ENCODE results near the gene CCR7. TPM values are rescaled to one million over a fixed set of nuclear protein-coding genes. Genes with fewer than 3 reads are reported as not detected.

Gene CCR7
- total and polyA plus RNA-seq, 8 donors = 0.07 to 0.82 (median 0.09) TPM; not detected in 3

DNA sequence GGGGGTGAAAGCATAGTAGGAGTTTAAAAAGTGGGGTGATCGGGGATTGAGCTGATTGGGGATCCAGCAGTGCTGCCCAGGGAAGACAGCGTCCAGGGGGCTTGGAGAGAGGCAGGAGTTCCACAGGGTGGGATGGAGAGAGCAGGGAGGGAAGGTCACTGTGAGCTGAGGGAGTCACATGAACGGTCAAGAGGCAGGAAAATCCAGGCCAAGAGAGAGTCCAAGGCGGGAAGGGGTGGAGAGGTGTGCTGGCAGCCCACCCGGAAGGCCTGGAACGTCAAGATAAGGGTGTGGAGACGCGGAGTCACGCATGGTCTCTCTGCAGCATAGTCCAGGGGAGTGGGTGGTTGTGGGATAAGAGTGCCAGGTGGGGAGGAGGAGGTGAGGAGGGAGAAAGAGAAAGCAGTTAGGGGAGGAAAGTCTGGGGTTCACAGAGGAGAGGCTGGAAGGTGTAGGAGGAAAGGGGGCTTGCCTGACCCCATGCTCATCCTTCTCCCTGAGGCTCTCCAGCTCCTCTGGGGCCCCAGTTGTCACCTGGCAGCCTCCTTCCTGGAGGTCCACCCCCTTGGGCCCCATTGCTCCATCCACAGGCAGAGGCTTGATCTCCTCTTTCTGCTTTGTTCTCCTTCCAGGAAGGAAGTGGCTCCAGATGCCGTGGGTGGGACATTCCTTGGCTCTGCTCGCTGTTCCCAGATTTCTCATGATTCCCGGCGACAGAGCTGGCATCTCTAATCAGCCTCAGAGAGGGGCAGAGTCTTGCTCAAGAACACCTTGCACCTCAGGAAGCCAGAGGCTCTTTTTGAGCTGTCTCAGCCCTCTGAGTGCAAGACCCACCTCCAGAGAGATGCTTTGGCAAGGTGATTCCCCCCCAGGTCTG is 28.7 kb downstream of the CCR7 start:
- intact Hi-C loops (cut with DNase I) = no loop called here
- Histone ChIP-seq H3K9me3 (no peaks in the 10 kb centered on the region), H3K27ac (peak overlapping the region; percentile 22 to 73 (median 46)), H3K27me3 (no peaks in the 10 kb centered on the region), H3K4me3 (no peak overlapping the region), H3K4me1 (peaks cover 0 to 5% (median 4%) of the 10 kb centered on the region in 3 donors), H3K36me3 (no peaks in the 10 kb centered on the region)
- FAIRE-seq (no peak), DNase-seq (no peak), ATAC-seq (no peak)
- TF ChIP-seq, protein P1, sequence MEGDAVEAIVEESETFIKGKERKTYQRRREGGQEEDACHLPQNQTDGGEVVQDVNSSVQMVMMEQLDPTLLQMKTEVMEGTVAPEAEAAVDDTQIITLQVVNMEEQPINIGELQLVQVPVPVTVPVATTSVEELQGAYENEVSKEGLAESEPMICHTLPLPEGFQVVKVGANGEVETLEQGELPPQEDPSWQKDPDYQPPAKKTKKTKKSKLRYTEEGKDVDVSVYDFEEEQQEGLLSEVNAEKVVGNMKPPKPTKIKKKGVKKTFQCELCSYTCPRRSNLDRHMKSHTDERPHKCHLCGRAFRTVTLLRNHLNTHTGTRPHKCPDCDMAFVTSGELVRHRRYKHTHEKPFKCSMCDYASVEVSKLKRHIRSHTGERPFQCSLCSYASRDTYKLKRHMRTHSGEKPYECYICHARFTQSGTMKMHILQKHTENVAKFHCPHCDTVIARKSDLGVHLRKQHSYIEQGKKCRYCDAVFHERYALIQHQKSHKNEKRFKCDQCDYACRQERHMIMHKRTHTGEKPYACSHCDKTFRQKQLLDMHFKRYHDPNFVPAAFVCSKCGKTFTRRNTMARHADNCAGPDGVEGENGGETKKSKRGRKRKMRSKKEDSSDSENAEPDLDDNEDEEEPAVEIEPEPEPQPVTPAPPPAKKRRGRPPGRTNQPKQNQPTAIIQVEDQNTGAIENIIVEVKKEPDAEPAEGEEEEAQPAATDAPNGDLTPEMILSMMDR (IDR thresholded peaks at IDR 0.05) = no peak
- WGBS, 2 donors = 45 to 55% methylated on average over 13 of the region's 13 CpGs

DNA sequence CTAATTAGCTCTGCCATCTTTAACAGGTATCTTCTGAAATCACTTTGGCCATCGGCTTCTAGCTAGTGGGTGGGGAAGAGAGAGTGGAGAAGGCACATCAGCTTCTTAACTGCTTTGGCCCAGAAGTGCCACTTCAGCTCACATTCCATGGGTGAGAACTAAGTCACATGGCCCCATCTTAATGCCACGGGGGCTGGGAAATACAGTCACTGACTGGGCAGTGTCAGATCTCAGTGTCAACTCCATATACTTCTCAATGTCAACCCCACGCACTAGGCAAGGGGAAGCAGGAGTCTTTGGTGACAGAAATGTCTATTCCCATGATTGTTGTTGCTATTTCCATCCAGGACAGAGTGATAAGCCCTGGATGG is 29.4 kb downstream of the CCR7 start:
- peaks cover 0 to 5% (median 4%) of the 10 kb centered on the region in 3 donors for H3K4me1 ChIP-seq
- no peaks in the 10 kb centered on the region for H3K27me3 ChIP-seq
- DNase-seq (no peak), FAIRE-seq (no peak), ATAC-seq (no peak)
- intact Hi-C loops (cut with DNase I) = no loop called here
- TF ChIP-seq, protein P1 (IDR thresholded peaks at IDR 0.05) = no peak
- WGBS, 2 donors = 50 to 51% methylated on average over 3 of the region's 3 CpGs
- H3K36me3 ChIP-seq = no peaks in the 10 kb centered on the region
- H3K27ac ChIP-seq = peak overlapping the region in 3 of 4 donors; percentile 22 to 65 (median 27)
- H3K4me3 ChIP-seq = no peak overlapping the region
- no peaks in the 10 kb centered on the region for H3K9me3 ChIP-seq

DNA sequence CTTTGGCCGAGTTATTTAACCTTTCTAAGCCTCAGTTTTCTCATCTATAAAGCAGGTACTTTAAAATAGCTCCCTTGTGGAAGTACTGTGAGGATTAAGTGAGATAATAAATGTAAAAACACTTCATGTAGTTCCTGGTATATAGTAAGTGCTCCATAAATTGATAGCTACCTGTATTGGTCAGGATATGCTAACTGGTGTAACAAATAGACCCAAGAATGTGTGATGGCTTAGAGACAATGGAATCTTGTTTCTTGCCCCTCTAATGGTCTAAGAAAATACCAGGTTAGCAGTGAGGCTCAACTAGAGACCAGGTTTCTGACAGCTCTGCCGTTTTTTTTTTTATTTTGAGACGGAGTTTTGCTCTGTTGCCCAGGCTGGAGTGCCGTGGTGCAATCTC is 29.8 kb downstream of the CCR7 start:
- Histone ChIP-seq H3K4me1 (peaks cover 0 to 5% (median 4%) of the 10 kb centered on the region in 3 donors), H3K27ac (peak overlapping the region in 1 of 4 donors; percentile 65), H3K4me3 (no peak overlapping the region), H3K36me3 (no peaks in the 10 kb centered on the region), H3K9me3 (no peaks in the 10 kb centered on the region), H3K27me3 (no peaks in the 10 kb centered on the region)
- intact Hi-C loops (cut with DNase I) = no loop called here
- DNase-seq (no peak), FAIRE-seq (no peak), ATAC-seq (no peak)
- TF ChIP-seq, protein P1 (IDR thresholded peaks at IDR 0.05) = no peak
- 70 to 80% methylated on average over 4 of the region's 4 CpGs for WGBS, 2 donors

DNA sequence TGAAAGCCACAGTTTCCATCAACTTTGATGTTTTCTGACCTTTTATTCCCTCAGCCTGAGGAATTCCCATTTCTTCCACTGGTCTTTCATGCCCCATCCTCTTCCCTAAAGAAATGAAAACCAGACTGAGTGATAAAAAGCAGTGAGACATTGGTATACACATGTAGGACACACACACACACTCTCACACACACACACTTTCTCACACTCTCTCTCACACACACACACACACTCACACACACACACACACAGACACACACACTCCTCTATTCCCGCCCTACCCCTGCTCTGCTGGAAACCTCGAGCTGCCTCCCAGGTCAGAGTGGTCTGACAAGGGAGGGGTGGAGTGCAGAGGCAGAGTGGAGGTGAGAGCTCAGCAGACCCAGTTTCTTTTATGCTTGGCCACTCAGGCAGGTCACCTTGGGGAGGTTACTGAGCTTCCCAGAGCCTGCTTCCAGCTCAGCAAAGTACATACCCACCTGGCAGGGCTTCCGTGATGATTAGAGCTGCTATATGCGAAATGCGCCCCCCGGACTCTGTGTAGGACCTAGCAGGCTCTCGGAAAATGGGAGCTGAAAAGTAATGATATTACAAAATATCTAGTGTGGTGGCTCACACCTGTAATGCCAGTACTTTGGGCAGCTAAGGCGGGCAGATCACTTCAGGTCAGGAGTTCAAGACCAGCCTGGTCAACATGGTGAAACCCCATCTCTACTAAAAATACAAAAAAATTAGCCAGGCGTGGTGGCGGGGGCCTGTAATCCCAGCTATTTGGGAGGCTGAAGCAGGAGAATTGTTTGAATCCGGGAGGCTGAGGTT is 30.7 kb downstream of the CCR7 start:
- intact Hi-C loops (cut with DNase I) = loop anchor here in 2 of 3 donors (5.0 kb wide), 1 partner anchor 92 kb away; the partner anchor contains the start of gene IGFBP4 (in 2 of the 2)
- 66 to 78% methylated on average over 11 of the region's 11 CpGs for WGBS, 2 donors
- Histone ChIP-seq H3K27ac (no peak overlapping the region), H3K27me3 (no peaks in the 10 kb centered on the region), H3K36me3 (no peaks in the 10 kb centered on the region), H3K9me3 (no peaks in the 10 kb centered on the region), H3K4me1 (peaks cover 0 to 5% (median 4%) of the 10 kb centered on the region in 3 donors), H3K4me3 (no peak overlapping the region)
- FAIRE-seq (no peak), ATAC-seq (no peak), DNase-seq (peak in 1 of 6 donors; percentile 10)
- TF ChIP-seq, protein P1 (IDR thresholded peaks at IDR 0.05) = no peak

Measured in pancreas (tissue), 10 donors.